DMS79 (cell line): Measurements from ENCODE around the gene D2HGDH.
"Not testable (repeated sequence)": the region's sequence is repeated elsewhere in the genome, so short reads cannot be mapped to it uniquely, and the experiment has no call there.

Experiments used
- DNase-seq: peaks from one replicate; lab custom pipeline; 2025; lab: John Stamatoyannopoulos, UW

The D2HGDH gene

DNA sequence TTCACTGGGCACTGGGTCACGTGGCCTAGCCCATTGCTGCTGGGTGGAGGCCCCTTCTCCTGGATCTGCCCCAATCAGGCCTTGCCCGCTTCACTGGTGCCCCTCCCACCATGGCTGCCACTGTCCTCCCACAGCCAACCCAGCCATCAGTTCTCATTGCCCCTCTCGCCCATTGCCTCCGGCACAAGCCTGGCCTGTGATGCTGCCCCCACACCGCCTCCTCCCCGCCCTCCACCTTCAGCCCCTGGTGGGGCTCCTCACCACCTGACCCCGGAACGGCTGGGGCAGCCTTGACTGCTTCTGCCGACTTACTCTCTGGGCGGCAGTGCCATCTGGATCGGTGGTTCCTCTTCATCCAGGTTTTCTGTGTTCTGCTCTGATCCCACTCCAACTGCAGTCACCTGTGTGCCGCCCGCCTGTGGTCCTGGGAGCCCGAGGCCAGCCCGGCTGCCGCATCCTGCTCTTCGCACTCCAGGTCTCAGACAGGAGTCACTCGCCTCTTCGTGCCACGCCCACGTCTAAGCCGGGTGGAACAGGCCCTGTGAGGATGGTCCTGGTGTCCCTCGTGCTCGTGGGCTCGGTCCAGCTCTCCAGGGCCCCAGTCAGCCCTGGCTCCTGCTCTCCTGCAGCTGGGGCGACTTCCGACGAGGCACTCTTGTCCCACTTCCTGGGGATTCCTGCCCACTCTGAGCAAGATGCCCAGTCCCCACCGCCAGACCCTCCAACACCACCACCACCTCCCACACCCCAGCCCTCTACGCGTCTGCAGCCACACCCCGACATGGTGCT, 14.2 kb downstream of the D2HGDH start:
- no peak for DNase-seq

DNA sequence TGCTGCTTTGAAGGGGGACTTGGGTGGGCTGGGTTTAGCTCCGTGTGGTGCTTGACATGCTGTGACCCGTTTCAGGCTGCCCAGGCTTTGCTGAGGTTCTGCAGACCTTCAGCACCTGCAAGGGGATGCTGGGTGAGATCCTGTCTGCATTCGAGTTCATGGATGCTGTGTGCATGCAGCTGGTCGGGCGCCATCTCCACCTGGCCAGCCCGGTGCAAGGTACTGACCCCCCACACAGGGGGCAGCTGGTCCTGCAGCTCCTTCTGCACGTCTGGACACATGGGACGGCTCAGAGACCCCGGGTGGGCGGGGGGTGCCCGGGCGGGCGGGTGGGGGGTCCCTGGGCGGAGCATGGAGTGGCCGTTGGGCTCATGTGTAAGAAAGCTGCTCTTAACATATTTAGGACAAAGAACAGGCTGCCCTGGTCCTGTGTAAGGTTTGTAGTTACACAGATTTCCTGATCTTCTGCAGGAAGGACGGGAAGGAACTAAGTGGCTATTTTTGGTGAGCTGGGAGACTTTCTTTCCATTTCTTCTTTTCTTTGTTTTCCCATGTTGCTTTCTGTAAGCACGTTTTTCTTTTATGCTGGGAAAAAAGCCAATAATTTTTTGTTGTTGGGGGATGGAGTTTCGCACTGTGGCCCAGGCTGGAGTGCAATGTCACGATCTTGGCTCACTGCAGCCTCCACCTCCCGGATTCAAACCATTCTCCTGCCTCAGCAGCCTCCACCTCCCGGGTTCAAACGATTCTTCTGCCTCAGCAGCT, 15.8 kb downstream of the D2HGDH start:
- DNase-seq, result no peak

GRCh38 chr2:241751152-241751551, 16.7 kb downstream of the D2HGDH start:
- no peak for DNase-seq

DNA sequence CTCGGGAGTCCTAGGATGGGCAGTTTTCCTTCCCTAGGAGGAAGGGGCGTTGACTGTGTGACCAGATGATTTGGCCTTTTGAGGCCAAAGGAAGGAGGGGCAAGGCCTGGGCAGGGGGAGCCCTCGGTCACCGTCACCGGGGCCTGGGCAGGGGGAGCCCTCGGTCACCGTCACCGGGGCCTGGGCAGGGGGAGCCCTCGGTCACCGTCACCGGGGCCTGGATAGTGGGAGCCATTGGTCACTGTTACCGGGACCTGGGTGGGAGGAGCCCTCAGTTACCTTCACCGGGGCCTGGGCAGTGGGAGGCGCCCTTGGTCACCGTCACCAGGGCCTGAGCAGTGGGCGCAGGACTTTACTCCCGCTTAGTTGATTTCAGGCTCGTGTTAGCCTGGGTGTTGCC, 17.3 kb downstream of the D2HGDH start:
- DNase-seq, result no peak

DNA sequence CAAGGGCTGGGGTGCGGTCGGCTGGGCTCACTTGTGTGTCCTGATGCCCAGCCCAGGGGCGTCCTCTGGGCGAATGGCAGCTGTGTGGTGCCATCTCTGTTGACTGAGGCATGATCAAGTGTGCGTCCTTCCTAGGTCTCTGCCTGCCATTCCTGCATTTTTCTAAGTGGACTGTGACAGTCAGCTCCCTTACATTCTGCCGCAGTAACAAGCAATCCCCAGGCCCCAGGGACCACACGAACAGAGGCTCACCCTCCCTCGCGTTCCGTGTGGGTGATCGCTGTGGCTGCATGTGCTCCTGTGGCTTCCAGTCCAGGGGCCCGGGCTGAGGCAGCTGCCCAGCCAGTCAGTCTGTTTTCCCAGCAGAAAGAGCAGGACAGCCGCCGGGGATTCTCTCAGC, 17.8 kb downstream of the D2HGDH start:
- no peak for DNase-seq

GRCh38 chr2:241752689-241753276, 18.4 kb downstream of the D2HGDH start:
- no peak for DNase-seq

GRCh38 chr2:241753493-241753892, 19.1 kb downstream of the D2HGDH start:
- DNase-seq, result no peak

DNA sequence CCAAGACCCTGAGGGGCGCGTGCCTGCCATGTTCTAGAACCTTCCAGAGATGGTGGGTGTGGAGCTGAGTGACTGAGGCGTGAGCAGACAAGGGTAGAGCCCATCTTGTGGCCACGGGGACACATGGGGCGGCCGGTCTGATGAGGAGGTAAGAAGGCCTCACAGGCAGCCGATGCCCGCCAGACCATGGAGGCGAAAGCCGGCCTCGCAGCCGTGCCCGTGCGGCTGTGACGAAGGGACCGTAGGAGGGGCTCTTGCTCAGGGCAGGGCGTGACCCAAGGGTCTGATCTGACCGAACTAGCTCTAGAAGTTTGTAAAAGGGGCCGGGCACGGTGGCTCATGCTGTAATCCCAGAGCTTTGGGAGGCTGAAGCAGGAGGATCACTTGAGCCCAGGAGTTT, 19.6 kb downstream of the D2HGDH start:
- DNase-seq, result no peak

GRCh38 chr2:241755166-241755565, 20.7 kb downstream of the D2HGDH start:
- DNase-seq, result no peak

GRCh38 chr2:241755777-241756176, 21.3 kb downstream of the D2HGDH start:
- DNase-seq, result no peak

DNA sequence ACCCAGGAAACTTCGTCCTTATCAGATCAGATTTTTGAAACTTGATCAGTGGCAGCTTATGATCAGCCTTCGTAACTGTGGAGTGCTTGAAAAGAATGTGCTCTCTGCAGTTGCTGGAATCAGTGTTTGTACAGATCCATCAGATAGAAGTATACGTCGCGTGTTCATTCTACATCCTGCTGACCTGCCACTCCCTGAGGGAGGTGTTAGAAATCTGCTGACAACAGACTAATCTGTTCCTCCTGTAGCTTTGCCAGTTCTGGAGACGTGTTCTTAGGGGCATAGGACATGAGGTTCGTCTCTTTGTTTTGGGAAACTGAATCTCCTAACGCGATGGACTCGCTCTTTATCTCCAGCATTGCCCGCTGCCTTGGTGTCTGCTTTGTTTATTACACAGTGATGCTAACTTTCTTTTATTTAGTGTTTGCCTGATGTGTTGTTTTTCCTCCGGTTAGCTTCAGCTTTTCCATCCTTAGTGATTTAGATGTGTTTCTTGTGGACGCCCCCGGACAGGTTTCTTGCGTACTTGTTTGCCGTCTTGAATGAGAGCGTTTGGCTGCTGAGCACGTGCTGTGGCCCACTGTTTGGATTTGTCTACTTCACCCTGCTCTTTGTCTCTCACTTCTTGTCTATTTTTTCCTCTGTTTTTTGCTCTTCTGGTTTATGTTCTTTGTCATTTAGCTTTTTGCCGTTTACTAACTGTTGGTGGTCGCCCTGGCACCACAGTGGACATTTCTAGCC, 24.8 kb downstream of the D2HGDH start:
- no peak for DNase-seq

DNA sequence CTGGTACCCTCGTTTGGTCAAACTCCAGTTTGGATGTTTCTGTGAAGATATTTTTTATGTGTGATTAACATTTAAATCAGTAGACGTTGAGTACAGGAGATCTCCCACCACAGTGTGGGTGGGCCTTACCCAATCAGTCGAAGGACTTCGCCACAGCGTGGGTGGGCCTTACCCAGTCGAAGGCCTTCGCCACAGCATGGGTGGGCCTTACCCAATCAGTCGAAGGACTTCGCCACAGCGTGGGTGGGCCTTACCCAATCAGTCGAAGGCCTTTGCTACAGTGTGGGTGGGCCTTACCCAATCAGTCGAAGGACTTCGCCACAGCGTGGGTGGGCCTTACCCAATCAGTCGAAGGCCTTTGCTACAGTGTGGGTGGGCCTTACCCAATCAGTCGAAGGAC, 25.5 kb downstream of the D2HGDH start:
- DNase-seq, result not testable (repeated sequence)

DNA sequence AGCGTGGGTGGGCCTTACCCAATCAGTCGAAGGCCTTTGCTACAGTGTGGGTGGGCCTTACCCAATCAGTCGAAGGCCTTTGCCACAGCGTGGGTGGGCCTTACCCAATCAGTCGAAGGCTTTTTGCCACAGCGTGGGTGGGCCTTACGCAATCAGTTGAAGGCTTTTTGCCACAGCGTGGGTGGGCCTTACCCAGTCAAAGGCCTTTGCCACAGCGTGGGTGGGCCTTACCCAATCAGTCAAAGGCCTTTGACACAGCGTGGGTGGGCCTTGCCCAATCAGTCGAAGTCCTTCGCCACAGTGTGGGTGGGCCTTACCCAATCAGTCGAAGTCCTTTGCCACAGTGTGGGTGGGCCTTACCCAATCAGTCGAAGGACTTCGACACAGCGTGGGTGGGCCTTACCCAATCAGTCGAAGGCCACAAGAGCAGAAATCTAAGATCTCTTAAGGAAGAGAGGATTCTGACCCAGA, 25.9 kb downstream of the D2HGDH start:
- no peak for DNase-seq

- DNase-seq, result peak; percentile 90
Measured at GRCh38 chr2:241762321-241762932, 28.0 kb downstream of the D2HGDH start.

DNA sequence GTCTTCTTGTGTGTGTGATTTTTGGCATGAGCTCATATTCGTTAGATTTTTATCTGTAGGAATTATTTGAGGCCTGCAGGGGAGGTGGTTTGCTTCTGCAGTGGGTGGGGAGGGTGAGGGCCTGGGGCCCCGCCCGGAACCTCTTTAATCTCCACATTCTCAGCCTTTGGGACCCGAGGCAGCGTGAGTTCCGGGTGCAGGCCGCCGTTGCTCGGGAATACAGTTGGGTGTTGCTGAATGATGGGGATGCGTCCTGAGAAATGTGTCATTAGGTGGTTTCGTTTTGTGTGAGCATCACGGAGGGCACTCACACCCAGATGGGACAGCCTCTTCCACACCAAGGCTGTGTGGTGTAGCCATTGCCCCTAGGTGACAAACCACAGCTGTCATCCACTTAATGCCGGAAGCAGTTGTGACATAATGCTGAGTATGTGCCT, 28.5 kb downstream of the D2HGDH start:
- no peak for DNase-seq

DNA sequence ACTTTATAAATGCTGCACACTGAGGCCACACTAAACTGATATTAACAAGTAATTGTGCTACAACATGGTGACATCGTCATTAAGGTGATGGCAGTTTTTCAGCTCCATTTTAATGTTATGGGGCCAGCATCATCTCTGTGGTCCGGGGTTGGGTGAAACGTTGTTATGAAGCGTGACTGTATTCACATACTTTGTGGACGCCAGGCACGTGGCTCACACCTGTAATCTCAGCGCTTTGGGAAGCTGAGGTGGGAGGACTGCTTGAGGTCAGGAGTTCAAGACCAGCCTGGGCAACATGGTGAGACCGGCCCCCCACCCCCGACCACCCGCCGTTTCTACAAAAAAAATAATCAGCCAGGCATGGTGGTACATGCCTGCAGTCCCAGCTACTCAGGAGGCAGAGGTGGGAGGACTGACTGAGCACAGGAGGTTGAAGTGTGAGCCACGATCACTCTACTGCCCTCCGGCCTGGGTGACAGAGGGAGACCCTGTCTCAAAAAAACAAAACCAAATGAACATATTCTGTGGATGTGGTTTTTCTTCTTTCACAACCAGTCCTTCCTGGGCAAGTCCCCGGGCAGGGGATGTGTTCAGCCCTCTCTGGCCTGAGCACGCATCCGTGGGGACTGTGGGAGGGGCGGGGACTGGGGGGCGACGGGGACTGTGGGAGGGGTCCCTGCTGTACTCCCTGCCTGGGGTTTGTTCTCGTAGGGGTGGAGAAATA, 29.3 kb downstream of the D2HGDH start:
- DNase-seq, result no peak

DNA sequence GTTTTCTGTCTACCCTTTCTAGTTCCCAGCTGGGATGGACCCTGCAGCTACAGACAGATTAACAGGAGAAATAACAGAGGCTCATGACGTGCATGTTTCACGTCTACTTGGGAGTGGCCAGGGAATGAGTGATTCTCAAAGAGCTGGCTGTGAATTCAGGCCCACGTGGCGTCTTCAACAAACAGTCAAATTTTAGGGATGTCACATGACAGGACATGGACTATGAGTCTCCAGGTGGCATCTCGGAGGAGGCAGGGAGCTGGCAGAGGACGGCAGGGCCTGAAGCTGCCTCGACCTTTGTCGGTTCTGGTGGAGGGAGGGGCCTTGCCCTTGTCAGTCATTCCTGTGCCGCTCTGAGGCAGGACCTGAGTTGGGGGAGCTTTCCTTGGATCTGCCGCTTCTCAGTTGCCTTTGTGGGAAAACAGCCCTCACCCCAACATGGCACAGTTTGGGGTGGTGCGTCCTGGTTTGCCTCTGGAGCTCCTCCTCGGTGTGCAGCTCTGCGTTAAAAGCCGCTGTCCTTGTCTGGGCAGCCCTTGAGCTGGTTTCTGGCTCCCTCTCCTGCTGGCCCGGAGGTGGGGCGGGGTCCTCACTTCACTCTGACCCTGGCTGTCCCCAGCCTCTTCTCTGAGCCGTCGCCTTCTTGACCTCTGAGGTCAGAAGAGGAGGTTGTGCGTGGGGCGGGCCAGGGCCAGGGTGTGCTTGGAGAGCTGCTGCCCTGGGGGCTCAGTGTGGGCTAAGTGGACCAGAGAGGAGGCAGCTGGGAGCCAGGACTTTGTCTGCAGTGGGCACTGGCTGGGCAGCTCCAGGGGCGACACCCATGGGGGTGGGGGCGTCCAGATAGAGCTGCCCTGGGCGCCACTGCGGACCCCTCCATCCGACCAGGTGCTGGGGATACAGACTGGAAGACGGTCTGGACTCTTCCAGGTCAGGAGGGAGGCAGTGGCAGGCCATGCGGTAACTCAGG, 30.1 kb downstream of the D2HGDH start:
- no peak for DNase-seq

DNA sequence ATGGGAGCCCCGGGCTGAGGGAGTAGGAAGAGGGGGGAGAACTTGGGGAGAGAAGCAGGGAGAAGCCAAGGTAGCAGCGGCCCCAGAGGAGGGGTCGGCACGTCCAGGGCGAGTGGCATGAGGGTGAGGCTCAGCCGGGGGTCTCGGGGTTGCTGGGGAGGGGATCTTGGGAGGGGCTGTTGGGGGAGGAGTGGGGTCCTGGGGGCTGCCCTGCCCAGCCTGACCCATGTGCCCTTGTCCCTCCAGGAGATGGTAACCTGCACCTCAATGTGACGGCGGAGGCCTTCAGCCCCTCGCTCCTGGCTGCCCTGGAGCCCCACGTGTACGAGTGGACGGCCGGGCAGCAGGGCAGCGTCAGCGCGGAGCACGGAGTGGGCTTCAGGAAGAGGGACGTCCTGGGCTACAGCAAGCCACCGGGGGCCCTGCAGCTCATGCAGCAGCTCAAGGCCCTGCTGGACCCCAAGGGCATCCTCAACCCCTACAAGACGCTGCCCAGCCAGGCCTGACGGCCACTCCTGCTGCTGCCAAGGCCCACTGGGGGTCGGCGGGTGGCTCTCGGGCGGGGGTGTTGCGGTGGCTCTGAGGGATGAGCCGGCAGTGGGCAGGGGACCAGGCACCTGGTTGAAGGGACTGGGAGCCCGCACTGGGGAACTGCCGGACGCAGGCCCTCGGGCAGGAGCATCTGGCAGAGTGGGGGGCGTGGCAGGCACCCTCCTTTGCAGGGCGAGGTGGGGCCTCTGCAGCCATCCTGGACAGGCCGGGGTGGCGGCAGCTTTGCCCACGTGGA, 33.2 kb downstream of the D2HGDH start:
- DNase-seq, result no peak

- DNase-seq, result no peak
Measured at GRCh38 chr2:241768251-241768711, 33.9 kb downstream of the D2HGDH start.
